LNCaP clone FGC (cell line): Measurements from ENCODE around the gene EPHA5.
A peak's percentile ranks its signal among the peaks of the same experiment; 100 is the strongest.

Experiments used
- DNase-seq: peaks from one replicate; pipeline ENCODE4 v3.0.0-alpha.2; 2011; ENCODE audit warnings: low read depth
- H3K4me3 ChIP-seq: 2 replicates; pipeline ENCODE4 v1.5.1; 2011; ENCODE audit warnings: mild to moderate bottlenecking, low read depth, low read length, control low read depth
- CTCF ChIP-seq: IDR thresholded peaks from 2 replicates; pipeline ENCODE4 v1.5.1; 2012; ENCODE audit warnings: mild to moderate bottlenecking; ENCODE audit not compliant: control insufficient read depth, insufficient read depth; ENCODE audit errors: extremely low read depth

The EPHA5 gene

GRCh38 chr4:65669111-65670019 is 924 bp downstream of the EPHA5 start:
- TF ChIP-seq CTCF = no peak
- peak overlapping the region; percentile 51 for H3K4me3 ChIP-seq
- DNase-seq = no peak

- no peak overlapping the region for H3K4me3 ChIP-seq
- TF ChIP-seq CTCF = no peak
- DNase-seq = no peak
These were observed 1.8 kb downstream of the EPHA5 start for GRCh38 chr4:65668201-65669089.

- TF ChIP-seq CTCF = no peak
- no peak overlapping the region for H3K4me3 ChIP-seq
- DNase-seq = no peak
These were observed 2.7 kb downstream of the EPHA5 start for GRCh38 chr4:65667506-65668041.

- no peak overlapping the region for H3K4me3 ChIP-seq
- no peak for TF ChIP-seq CTCF
- peak; percentile 33 for DNase-seq
These were observed 4.3 kb downstream of the EPHA5 start for GRCh38 chr4:65665771-65666523.

- no peak overlapping the region for H3K4me3 ChIP-seq
- DNase-seq = peak; percentile 98
- TF ChIP-seq CTCF = no peak
These were observed 8.8 kb downstream of the EPHA5 start for GRCh38 chr4:65661471-65661870.

GRCh38 chr4:65658117-65658516 is 12.2 kb downstream of the EPHA5 start:
- TF ChIP-seq CTCF = no peak
- no peak for DNase-seq

More at GRCh38 chr4:65658117-65658516, 12.2 kb downstream of the EPHA5 start:
- H3K4me3 ChIP-seq = no peak overlapping the region
